HG02642 (cell line): ENCODE results near the gene XIRP1.

Experiments
- ATAC-seq: cut with Tn5 transposase; IDR thresholded peaks from one replicate; pipeline ENCODE4 v1.9.1; 2021; ENCODE audit warnings: mild to moderate bottlenecking; ENCODE audit not compliant: unreplicated experiment, poor library complexity

Gene XIRP1

GRCh38 chr3:39146083-39146501 lies 46.3 kb downstream of the XIRP1 start:
- ATAC-seq, result no peak

GRCh38 chr3:39144748-39145380 lies 47.5 kb downstream of the XIRP1 start:
- no peak for ATAC-seq

GRCh38 chr3:39144095-39144747 lies 48.2 kb downstream of the XIRP1 start:
- no peak for ATAC-seq

GRCh38 chr3:39143051-39143885 lies 49.1 kb downstream of the XIRP1 start:
- ATAC-seq, result no peak

GRCh38 chr3:39142067-39142466 lies 50.3 kb downstream of the XIRP1 start:
- no peak for ATAC-seq

GRCh38 chr3:39141171-39141995 lies 51.0 kb downstream of the XIRP1 start:
- no peak for ATAC-seq

- ATAC-seq, result no peak
Observed at GRCh38 chr3:39140341-39140971, 51.9 kb downstream of the XIRP1 start.

GRCh38 chr3:39139442-39139841 lies 53.0 kb downstream of the XIRP1 start:
- ATAC-seq, result no peak

GRCh38 chr3:39138804-39139415 lies 53.5 kb downstream of the XIRP1 start:
- no peak for ATAC-seq

- no peak for ATAC-seq
Observed at GRCh38 chr3:39137991-39138803, 54.2 kb downstream of the XIRP1 start.

GRCh38 chr3:39137435-39137936 lies 54.9 kb downstream of the XIRP1 start:
- no peak for ATAC-seq

GRCh38 chr3:39136533-39137434 lies 55.6 kb downstream of the XIRP1 start:
- ATAC-seq, result no peak

GRCh38 chr3:39135170-39135805 lies 57.1 kb downstream of the XIRP1 start:
- no peak for ATAC-seq

- ATAC-seq, result no peak
Observed at GRCh38 chr3:39134305-39134704, 58.1 kb downstream of the XIRP1 start.

GRCh38 chr3:39133822-39134221 lies 58.6 kb downstream of the XIRP1 start:
- no peak for ATAC-seq
